Stimulated activated effector memory CD8-positive, alpha-beta T cell treated with anti-CD3 and anti-CD28 coated beads, Interleukin-12 subunit alpha, Interleukin-12 subunit beta, amount 100 ng/mL, for 72 hours (primary cell): ENCODE results near the gene GNRH2.
"Not testable (repeated sequence)": the region's sequence is repeated elsewhere in the genome, so short reads cannot be mapped to it uniquely, and the experiment has no call there.

Experiments used
- ATAC-seq: fragments of 150-1000 bp; cut with Tn5 transposase; 2 replicates; pipeline ENCODE4 v1.10.0; 2021
- DNase-seq, 2 donors: peaks; one replicate each; pipeline ENCODE4 v3.0.0; 2021 to 2022; ENCODE audit warnings: low spot score in 2 of 2
- H3K27ac Mint-ChIP-seq: one replicate; pipeline ENCODE4 v1.8.0; 2022; ENCODE audit warnings: mild to moderate bottlenecking, mixed read lengths
- H3K36me3 Mint-ChIP-seq: one replicate; pipeline ENCODE4 v1.8.0; 2022; ENCODE audit warnings: mild to moderate bottlenecking, mixed read lengths
- H3K4me1 Mint-ChIP-seq: one replicate; pipeline ENCODE4 v1.8.0; 2022; ENCODE audit warnings: mixed read lengths
- H3K4me3 Mint-ChIP-seq: one replicate; pipeline ENCODE4 v1.8.0; 2022; ENCODE audit warnings: mild to moderate bottlenecking, mixed read lengths
- H3K9me3 Mint-ChIP-seq: one replicate; pipeline ENCODE4 v1.8.0; 2022; ENCODE audit warnings: mixed read lengths

GNRH2 gene, protein sequence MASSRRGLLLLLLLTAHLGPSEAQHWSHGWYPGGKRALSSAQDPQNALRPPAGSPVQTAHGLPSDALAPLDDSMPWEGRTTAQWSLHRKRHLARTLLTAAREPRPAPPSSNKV

DNA sequence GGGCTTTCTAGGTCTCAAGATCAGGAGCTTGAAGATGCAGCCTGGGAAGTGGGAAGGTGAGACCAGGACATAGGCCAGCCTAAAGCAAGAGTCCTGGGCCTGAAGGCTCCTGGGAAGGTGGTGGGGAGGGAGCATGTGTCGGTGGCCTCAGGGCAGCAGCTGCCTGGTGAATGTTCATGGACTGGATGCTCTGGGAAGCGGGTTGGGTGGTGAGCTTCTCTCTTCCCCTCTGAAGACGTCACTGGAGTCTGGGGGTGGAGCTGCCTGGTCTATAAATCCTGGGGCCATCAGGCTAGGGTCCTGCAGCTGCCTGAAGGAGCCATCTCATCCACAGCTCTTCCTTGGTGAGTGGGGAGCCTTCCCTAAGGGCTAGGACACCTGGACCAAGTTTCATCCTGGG, at the start of gene GNRH2:
TSS of gene GNRH2 (plus strand) at position 301 of the 400 bp plus-strand sequence. CDS start 793 bp downstream, outside the sequence.
- Mint-ChIP-seq H3K36me3 (peaks cover 48% of the 10 kb centered on the region), H3K27ac (peak within 1 kb of the TSS; percentile 90), H3K4me3 (peak within 1 kb of the TSS; percentile 92), H3K9me3 (no peaks in the 10 kb centered on the region), H3K4me1 (peaks cover 40% of the 10 kb centered on the region)
- DNase-seq (no peak), ATAC-seq (no peak)

DNA sequence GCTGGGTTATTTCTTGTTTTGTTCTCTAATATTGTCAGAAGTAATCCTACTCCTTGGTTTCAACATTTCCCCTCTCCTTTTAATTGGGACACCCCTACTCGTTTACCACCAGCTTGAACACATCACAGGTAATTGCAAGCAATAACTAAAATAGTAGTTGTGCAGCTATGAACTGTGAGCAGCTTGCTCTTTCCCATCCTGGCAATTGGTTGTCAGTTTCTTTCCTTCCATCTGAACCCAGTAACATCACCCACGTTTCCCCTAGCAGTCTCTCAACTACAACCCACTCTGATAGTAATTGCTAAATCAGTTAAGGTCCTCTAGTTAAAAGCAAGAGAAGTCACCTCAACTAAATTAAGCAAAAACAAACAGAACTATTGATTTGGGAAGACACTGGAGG, 47.6 kb upstream of the GNRH2 start:
- Mint-ChIP-seq H3K9me3 (no peaks in the 10 kb centered on the region), H3K4me1 (peaks cover 6% of the 10 kb centered on the region), H3K36me3 (peaks cover 81% of the 10 kb centered on the region), H3K4me3 (no peak overlapping the region), H3K27ac (no peak overlapping the region)
- DNase-seq (no peak), ATAC-seq (no peak)

DNA sequence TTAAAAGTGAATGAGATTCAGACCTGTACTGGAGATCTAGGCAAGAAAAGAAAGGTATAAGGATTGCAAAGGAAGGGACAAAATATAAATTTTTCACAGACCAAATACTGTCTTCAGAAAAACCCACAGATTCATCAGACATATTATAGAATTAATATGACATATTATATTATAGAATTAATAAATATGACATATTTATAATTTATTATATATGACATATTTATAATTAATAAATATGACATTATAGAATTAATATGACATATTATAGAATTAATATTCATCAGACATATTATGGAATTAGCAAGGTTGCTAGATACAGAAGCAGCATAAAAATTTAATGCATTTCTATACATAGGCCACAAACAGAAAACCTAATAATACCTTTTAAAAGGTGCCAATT, 44.7 kb upstream of the GNRH2 start:
- no peak overlapping the region for H3K4me3 Mint-ChIP-seq
- H3K4me1 Mint-ChIP-seq: no peaks in the 10 kb centered on the region
- ATAC-seq (no peak), DNase-seq (no peak)
- H3K27ac Mint-ChIP-seq: peak overlapping the region; percentile 43
- peaks cover 57% of the 10 kb centered on the region for H3K36me3 Mint-ChIP-seq
- no peaks in the 10 kb centered on the region for H3K9me3 Mint-ChIP-seq

DNA sequence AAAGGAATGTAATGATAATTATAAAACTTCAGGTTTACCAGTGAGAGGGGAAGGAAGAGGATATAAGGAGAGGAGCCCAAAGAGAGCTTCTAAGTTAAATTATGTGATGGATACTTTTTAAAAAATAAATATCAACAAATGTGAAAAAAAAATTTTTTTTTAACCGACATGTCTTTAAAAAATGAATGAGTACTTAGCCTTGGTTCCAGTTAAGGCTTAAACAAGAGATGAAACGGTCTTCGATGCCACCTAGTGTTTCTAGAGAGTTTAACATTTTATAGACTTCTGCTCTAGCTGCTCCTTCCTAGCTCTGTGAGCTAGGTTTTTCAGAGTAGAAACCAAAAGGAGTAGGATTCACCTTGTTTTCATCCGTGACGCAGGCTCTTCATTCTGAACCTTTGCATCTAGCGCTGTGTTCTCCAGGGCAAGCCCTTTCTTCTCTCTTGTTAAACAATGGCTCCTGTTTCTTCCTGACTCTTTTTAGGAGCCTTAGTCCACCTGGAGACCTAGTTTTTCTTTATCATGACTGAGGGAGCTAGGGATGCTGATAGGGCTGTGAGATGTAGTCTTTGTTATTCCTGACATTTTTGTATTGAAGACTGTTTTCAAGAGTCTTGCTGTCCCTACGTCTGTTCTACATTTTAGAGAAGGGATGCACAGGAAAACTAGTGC, 42.4 kb upstream of the GNRH2 start:
- no peaks in the 10 kb centered on the region for H3K4me1 Mint-ChIP-seq
- DNase-seq: no peak
- no peaks in the 10 kb centered on the region for H3K9me3 Mint-ChIP-seq
- H3K4me3 Mint-ChIP-seq: no peak overlapping the region
- H3K27ac Mint-ChIP-seq: peak overlapping the region; percentile 32
- peak; percentile 79 for ATAC-seq
- H3K36me3 Mint-ChIP-seq: peaks cover 57% of the 10 kb centered on the region

DNA sequence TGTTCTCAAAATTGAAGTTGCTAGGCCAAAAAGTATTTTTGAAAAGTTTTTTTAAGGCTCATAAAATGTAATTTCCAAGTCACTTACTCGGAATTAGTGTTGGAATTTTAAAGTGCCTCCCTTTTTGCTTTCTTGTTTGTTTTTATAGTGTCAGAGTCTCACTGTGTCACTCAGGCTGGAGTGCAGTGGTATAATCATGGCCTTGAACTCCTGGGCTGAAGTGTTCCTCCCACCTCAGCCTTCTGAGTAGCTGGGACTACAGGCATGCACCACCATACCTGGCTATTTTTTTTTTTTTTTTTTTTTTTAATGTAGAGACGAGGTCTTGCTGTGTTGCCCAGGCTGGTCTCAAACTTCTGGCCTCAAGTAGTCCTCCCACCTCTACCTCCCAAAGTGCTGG, 40.0 kb upstream of the GNRH2 start:
- Mint-ChIP-seq H3K36me3 (peaks cover 58% of the 10 kb centered on the region), H3K9me3 (no peaks in the 10 kb centered on the region), H3K27ac (no peak overlapping the region), H3K4me1 (no peaks in the 10 kb centered on the region), H3K4me3 (no peak overlapping the region)
- ATAC-seq (no peak), DNase-seq (no peak)

DNA sequence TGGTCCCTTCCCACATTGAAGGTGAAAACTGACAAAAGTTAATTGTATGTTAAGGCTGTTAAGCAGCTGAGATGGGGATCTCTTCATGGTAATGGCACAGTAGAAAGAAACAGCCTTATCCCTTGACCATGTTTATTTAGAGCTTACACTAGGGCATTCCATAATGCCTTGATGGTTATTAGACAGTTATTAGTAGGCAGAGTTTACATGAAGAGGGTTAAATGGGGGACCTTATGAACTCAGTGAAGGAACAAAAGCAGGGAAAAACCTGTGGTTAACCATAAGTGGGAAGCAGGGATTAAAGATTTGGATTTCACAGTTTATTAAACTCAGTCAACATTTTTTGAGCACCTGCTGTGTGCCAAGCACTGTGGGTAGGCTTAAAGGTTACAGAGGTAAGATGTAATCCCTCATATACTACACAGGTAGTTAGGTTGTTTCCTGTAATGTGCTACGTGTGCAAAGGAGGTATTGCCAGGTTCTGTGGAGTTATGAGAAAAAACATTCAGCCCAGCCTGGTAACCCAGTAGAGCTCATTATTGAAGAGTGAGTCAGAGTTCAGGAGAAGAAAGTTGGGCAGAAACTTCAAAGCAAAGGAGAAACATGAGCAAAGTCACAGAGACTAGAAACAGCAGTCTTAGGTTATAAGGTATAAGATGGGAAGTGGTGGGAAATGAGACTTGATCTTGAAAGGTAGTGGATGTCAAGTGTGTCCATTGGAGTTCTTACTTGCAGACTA, 32.3 kb upstream of the GNRH2 start:
- DNase-seq (no peak), ATAC-seq (peak; percentile 77)
- Mint-ChIP-seq H3K4me1 (peaks cover 47% of the 10 kb centered on the region), H3K36me3 (peaks cover 86% of the 10 kb centered on the region), H3K9me3 (no peaks in the 10 kb centered on the region), H3K27ac (peak overlapping the region; percentile 91), H3K4me3 (no peak overlapping the region)

DNA sequence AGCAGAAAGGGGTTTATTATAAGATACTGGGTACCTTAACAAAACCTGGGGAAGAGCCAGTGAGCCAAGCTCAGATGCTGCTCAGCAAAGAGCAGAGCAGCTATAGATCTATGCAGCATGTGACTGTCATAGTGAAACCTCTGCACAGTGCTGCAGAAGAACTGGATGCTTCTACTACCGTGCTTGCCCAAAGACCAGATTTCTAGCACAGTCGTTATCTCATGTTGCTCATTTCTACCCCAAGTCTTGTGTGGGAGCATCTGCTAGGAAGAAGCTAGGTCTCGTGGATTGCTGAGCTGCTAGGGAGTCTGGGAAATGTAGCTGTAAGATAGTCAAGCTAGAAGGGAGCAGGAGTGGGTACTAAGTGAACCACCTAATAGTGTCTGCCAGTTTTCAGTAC, 31.7 kb upstream of the GNRH2 start:
- peak in 1 of 2 donors; percentile 60 for DNase-seq
- peak overlapping the region; percentile 91 for H3K27ac Mint-ChIP-seq
- peak; percentile 87 for ATAC-seq
- H3K9me3 Mint-ChIP-seq: no peaks in the 10 kb centered on the region
- peaks cover 47% of the 10 kb centered on the region for H3K4me1 Mint-ChIP-seq
- H3K4me3 Mint-ChIP-seq: peak overlapping the region; percentile 50
- peaks cover 86% of the 10 kb centered on the region for H3K36me3 Mint-ChIP-seq

DNA sequence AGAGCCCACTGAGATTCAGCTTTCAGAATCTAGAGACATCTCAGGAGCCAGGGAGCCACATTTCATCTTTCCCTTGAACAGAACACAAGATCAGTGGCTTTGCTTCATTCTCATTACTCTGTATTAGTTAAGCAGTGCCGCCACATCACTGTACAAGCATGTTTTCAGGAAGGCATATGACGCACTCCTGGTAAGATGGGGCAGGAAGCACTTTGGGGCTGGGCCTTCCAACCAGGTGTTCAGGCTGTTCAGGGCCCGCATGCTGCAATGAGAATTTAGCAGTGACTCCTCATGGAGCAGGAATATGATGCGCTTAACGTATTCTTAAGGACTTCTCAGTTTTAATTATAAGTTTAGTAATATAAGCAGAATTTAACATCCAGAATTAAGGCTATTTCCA, 29.7 kb upstream of the GNRH2 start:
- Mint-ChIP-seq H3K4me3 (no peak overlapping the region), H3K36me3 (peaks cover 82% of the 10 kb centered on the region), H3K4me1 (peaks cover 46% of the 10 kb centered on the region), H3K27ac (peak overlapping the region; percentile 91), H3K9me3 (no peaks in the 10 kb centered on the region)
- ATAC-seq (no peak), DNase-seq (no peak)

DNA sequence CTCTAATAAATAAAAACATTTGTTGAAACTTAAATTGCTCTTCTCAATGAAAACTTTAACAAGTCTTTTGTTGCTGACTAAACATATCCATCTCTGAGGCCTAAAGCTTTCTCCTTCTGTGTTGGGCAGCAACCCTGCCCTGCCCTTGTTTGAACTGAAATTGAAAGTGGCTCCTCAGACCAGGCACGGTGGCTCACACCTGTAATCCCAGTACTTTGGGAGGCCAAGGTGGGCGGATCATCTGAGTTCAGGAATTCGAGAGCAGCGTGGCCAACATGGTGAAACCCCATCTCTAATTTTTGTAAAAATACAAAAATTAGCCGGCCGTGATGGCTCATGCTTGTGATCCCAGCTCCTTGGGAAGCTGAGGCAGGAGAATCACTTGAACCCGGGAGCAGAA, 29.2 kb upstream of the GNRH2 start:
- peak overlapping the region; percentile 85 for H3K27ac Mint-ChIP-seq
- H3K36me3 Mint-ChIP-seq: peaks cover 78% of the 10 kb centered on the region
- DNase-seq (no peak), ATAC-seq (no peak)
- no peaks in the 10 kb centered on the region for H3K9me3 Mint-ChIP-seq
- H3K4me3 Mint-ChIP-seq: no peak overlapping the region
- H3K4me1 Mint-ChIP-seq: peaks cover 42% of the 10 kb centered on the region

DNA sequence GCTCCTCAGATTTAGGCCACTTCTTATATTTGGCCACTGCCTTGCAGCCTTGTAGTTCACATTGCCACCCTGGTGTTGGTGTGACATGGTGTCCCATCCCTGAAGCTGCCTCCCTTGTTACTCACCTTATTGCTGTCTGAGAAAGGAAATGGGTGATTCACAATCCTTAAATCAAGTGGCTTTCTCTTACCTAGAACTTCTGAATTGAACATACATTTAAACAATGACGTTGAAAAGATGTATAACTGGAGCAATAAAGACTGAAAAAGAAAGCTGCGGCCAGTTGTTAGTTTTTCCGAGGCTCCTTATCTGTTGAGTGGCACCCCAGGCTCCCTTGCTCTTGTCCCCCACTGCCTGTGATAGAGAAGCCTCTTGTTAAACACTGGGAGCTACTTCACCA, 28.8 kb upstream of the GNRH2 start:
- ATAC-seq: peak; percentile 86
- Mint-ChIP-seq H3K9me3 (no peaks in the 10 kb centered on the region), H3K4me3 (peak overlapping the region; percentile 40), H3K4me1 (peaks cover 37% of the 10 kb centered on the region), H3K27ac (peak overlapping the region; percentile 85), H3K36me3 (peaks cover 73% of the 10 kb centered on the region)
- no peak for DNase-seq

DNA sequence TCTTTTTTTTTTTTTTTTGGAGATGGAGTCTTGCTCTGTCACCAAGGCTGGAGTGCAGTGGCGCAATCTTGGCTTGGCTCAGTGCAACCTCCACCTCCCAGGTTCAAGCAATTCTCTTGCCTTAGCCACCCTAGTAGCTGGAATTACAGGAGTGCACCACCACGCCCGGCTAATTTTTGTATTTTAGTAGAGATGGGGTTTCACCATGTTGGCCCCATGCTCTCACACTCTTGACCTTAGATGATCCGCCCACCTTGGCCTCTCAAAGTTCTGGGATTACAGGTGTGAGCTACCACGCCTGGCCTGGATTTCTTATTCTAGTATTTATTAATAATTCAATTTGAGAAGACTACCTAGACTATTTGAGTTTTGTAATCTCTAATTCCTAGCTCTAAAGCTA, 28.1 kb upstream of the GNRH2 start:
- peak overlapping the region; percentile 40 for H3K4me3 Mint-ChIP-seq
- peaks cover 36% of the 10 kb centered on the region for H3K4me1 Mint-ChIP-seq
- not testable (repeated sequence) for H3K9me3 Mint-ChIP-seq, DNase-seq, ATAC-seq
- peak overlapping the region; percentile 85 for H3K27ac Mint-ChIP-seq
- H3K36me3 Mint-ChIP-seq: peaks cover 68% of the 10 kb centered on the region

DNA sequence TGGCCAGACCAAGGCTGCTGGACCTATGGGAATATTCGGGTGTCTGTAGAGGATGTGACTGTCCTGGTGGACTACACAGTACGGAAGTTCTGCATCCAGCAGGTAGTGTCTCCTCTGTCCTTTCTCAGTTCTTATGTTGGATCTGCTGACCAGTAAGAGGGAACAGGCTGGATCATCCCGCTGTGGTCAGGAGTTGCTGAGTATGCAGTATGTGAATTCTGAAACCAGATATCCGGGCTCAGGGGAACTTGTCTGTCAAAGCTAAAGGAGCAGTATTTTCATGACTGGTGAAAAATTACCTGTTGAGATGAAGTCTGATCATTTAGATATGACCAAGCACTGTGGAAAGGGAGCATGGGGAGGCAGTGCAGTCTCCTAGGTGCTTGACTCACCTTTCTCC, 22.1 kb upstream of the GNRH2 start:
- no peaks in the 10 kb centered on the region for H3K9me3 Mint-ChIP-seq
- H3K4me1 Mint-ChIP-seq: no peaks in the 10 kb centered on the region
- ATAC-seq (no peak), DNase-seq (no peak)
- peaks cover 21% of the 10 kb centered on the region for H3K36me3 Mint-ChIP-seq
- H3K27ac Mint-ChIP-seq: peak overlapping the region; percentile 81
- no peak overlapping the region for H3K4me3 Mint-ChIP-seq

DNA sequence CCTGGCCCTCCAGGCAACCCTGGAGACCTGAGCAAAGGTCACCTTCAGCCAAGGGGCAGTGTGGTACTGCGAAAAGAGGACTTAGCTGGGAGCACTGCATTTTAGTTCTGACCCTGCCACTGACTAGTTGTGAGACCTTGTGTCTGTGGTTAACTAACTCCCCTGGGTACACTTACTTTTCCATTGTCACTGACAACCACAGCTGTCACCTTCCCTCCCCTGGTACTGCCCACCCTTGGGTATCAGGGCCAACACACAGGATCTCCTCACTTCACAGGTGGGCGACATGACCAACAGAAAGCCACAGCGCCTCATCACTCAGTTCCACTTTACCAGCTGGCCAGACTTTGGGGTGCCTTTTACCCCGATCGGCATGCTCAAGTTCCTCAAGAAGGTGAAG, 21.6 kb upstream of the GNRH2 start:
- H3K4me1 Mint-ChIP-seq: no peaks in the 10 kb centered on the region
- DNase-seq (no peak), ATAC-seq (no peak)
- peak overlapping the region; percentile 81 for H3K27ac Mint-ChIP-seq
- H3K4me3 Mint-ChIP-seq: no peak overlapping the region
- peaks cover 16% of the 10 kb centered on the region for H3K36me3 Mint-ChIP-seq
- H3K9me3 Mint-ChIP-seq: no peaks in the 10 kb centered on the region

DNA sequence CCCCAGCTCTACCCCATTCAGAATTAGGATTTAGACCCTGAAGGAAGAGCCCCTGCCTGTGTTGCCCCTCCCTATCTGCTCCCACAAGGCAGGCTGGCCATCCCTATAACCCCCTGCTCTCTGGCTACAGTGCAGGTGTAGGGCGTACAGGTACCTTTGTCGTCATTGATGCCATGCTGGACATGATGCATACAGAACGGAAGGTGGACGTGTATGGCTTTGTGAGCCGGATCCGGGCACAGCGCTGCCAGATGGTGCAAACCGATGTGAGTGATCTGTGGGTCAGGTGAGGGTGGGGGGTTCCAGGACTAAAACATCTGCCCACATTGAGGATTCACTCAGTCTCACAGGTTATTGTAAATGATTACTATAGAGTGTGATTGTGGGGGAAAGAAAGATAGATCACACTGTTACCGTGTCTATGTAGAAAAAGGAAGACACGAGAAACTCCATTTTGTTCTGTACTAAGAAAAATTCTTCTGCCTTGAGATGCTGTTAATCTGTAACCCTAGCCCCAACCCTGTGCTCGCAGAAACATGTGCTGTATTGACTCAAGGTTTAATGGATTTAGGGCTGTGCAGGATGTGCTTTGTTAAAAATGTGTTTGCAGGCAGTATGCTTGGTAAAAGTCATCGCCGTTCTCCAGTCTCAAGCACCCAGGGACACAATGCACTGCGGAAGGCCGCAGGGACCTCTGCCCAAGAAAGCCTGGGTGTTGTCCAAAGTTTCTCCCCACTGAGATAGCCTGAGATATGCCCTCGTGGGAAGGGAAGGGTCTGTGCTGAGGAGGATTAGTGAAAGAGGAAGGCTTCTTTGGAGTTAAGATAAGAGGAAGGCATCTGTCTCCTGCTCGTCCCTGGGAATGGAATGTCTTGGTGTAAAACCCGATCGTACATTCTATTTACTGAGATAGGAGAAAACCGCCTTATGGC, 20.6 kb upstream of the GNRH2 start:
- DNase-seq, H3K4me3 Mint-ChIP-seq, H3K36me3 Mint-ChIP-seq, H3K4me1 Mint-ChIP-seq, ATAC-seq, H3K9me3 Mint-ChIP-seq: not testable (repeated sequence)
- H3K27ac Mint-ChIP-seq: peak overlapping the region; percentile 81

DNA sequence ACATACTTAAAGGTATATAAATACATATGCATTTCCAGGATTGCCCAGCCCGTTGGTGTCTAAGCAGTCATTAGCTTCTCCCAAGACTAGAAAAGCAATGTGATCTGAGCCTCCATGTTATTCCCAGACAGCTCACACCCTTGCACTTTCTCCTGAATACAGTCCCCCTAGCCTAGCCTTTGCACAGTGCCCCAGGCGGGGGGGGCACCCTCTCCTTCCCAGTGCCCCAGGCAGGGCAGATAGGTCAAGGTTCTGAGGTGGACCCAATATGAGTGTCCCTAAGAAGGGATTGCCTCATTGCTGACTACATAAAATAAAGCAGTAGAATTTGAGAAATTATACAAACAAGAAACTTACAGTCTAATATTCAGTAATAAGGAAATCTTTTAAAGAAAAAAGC, 15.4 kb upstream of the GNRH2 start:
- H3K36me3 Mint-ChIP-seq: no peaks in the 10 kb centered on the region
- no peaks in the 10 kb centered on the region for H3K9me3 Mint-ChIP-seq
- H3K4me1 Mint-ChIP-seq: no peaks in the 10 kb centered on the region
- DNase-seq (no peak), ATAC-seq (no peak)
- H3K4me3 Mint-ChIP-seq: no peak overlapping the region
- no peak overlapping the region for H3K27ac Mint-ChIP-seq
